Endothelial cell of umbilical vein (primary cell): ENCODE measurements around the gene CFTR. TPM values are rescaled to one million over a fixed set of nuclear protein-coding genes. Genes with fewer than 3 reads are reported as not detected.

Experiments used
- BruUV-seq: library from RNA; stranded (reverse); fragments of 400-500 nt; replicated peaks from 2 replicates; lab custom pipeline; 2021; lab: Mats Ljungman, UMichigan
- CTCF ChIA-PET: fragments of 300-600, 350-600 bp; sonication (Branson Sonifier 250); formaldehyde crosslinking; loops from one replicate; lab custom pipeline; 2021; ENCODE audit warnings: antibody characterized with exemption, inconsistent platforms; lab: Charles Lee
- POLR2A ChIA-PET: fragments of 300-600, 350-600 bp; sonication (Branson Sonifier 250); formaldehyde crosslinking; loops from one replicate; lab custom pipeline; 2021; ENCODE audit warnings: antibody characterized with exemption, inconsistent platforms; lab: Charles Lee
- DNase-seq: peaks from one replicate; pipeline ENCODE4 v3.0.0-alpha.2; 2011; ENCODE audit warnings: low read depth, low spot score
- FAIRE-seq: peaks from 2 replicates; lab custom pipeline; 2011; peaks lifted over from hg19 to GRCh38; lab: Jason Lieb, UNC
- H2AFZ ChIP-seq: 2 replicates; pipeline ENCODE4 v1.6.0; 2012; ENCODE audit warnings: low read depth, low read length, control low read depth, inconsistent platforms
- H3K27ac ChIP-seq: 2 replicates; pipeline ENCODE4 v1.5.1; 2011; ENCODE audit warnings: low read depth, mild to moderate bottlenecking, control low read depth, low read length, moderate library complexity; ENCODE audit not compliant: insufficient read depth
- H3K27me3 ChIP-seq, 2 experiments: 2 replicates each; pipeline versions ENCODE4 v1.6.0 to v1.6.1; 2011; ENCODE audit warnings: low read length in 2 of 2, mixed read lengths in 1 of 2; ENCODE audit not compliant: control insufficient read depth in 2 of 2, insufficient read depth in 2 of 2
- H3K36me3 ChIP-seq, 2 experiments: 2 replicates in 1 of 2; 3 replicates in 1 of 2; pipeline ENCODE4 v1.5.1; 2011; ENCODE audit warnings: low read length in 2 of 2, mild to moderate bottlenecking in 1 of 2, moderate library complexity in 1 of 2; ENCODE audit not compliant: control insufficient read depth in 2 of 2, insufficient read depth in 2 of 2; ENCODE audit errors: extremely low read depth in 1 of 2
- H3K4me1 ChIP-seq: 3 replicates; pipeline ENCODE4 v1.5.1; 2011; ENCODE audit warnings: mild to moderate bottlenecking, low read length; ENCODE audit not compliant: control insufficient read depth, insufficient read depth; ENCODE audit errors: extremely low read depth
- H3K4me2 ChIP-seq: 2 replicates; pipeline ENCODE4 v1.6.1; 2011; ENCODE audit warnings: low read length, control low read depth, mixed read lengths; ENCODE audit not compliant: insufficient read depth
- H3K4me3 ChIP-seq, 3 experiments: fragments of 200-600 bp in 1 of 3; sonication (generic), shearing (Covaris generic) in 1 of 3; replicated peaks in 1 of 3; 2 replicates each; pipeline ENCODE4 v1.5.1; 2011 to 2016; ENCODE audit warnings: control low read depth in 3 of 3, low read length in 3 of 3, mild to moderate bottlenecking in 2 of 3, inconsistent platforms in 1 of 3, low read depth in 1 of 3, moderate library complexity in 1 of 3; ENCODE audit not compliant: insufficient read depth in 1 of 3
- H3K79me2 ChIP-seq: 2 replicates; pipeline ENCODE4 v1.6.0; 2012; ENCODE audit warnings: low read length, inconsistent platforms; ENCODE audit not compliant: control insufficient read depth, insufficient read depth
- H3K9ac ChIP-seq: replicated peaks from 2 replicates; pipeline ENCODE3; 2011; ENCODE audit warnings: low read length, control low read depth; ENCODE audit not compliant: insufficient read depth; ENCODE audit errors: extremely low read depth
- H3K9me1 ChIP-seq: replicated peaks from 3 replicates; pipeline ENCODE4 v1.6.0; 2011; ENCODE audit warnings: mild to moderate bottlenecking, low read length; ENCODE audit not compliant: control insufficient read depth, insufficient read depth; ENCODE audit errors: extremely low read depth
- H3K9me3 ChIP-seq: replicated peaks from 2 replicates; pipeline ENCODE4 v1.5.1; 2012; ENCODE audit warnings: low read length, inconsistent platforms; ENCODE audit not compliant: control insufficient read depth, insufficient read depth
- H4K20me1 ChIP-seq: replicated peaks from 2 replicates; pipeline ENCODE3; 2011; ENCODE audit warnings: mild to moderate bottlenecking, low read length; ENCODE audit not compliant: control insufficient read depth, insufficient read depth; ENCODE audit errors: extremely low read depth
- EZH2 ChIP-seq: IDR thresholded peaks from 2 replicates; pipeline ENCODE4 v1.6.1; 2012; ENCODE audit warnings: borderline replicate concordance, low read depth, mild to moderate bottlenecking, moderate library complexity, low read length, inconsistent platforms; ENCODE audit not compliant: severe bottlenecking
- GATA2 ChIP-seq: IDR thresholded peaks from 2 replicates; pipeline ENCODE4 v1.7.0; 2011; ENCODE audit warnings: low read depth, mild to moderate bottlenecking, moderate library complexity, mixed read lengths, low read length; ENCODE audit not compliant: insufficient read length, insufficient read depth
- JUN ChIP-seq: IDR thresholded peaks from 2 replicates; pipeline ENCODE4 v1.6.1; 2011; ENCODE audit warnings: borderline replicate concordance, low read depth; ENCODE audit not compliant: insufficient read length, insufficient read depth
- POLR2A ChIP-seq: IDR thresholded peaks from 2 replicates; pipeline ENCODE4 v1.6.1; 2012; ENCODE audit warnings: low read depth, mild to moderate bottlenecking, control low read depth, low read length
- POLR2AphosphoS5 ChIP-seq: IDR thresholded peaks from 2 replicates; pipeline ENCODE4 v1.6.1; 2012; ENCODE audit warnings: low read depth, mild to moderate bottlenecking, control low read depth, low read length, moderate library complexity; ENCODE audit not compliant: insufficient read depth
- dilution Hi-C: fragments of 300-500 bp; cut with MboI; formaldehyde crosslinking; loops from one replicate; pipeline ENCODE4 v1.15.0; 2019; ENCODE audit warnings: low sequenced_read_pairs; ENCODE audit not compliant: extremely low pct_ligation_motif_present
- intact Hi-C: fragments of 100-400 bp; cut with micrococcal nuclease; formaldehyde crosslinking; loops from one replicate; pipeline ENCODE4 v1.10.0; 2022
- polyA plus RNA-seq, 4 experiments: library from polyadenylated mRNA; depleted of rRNA in 3 of 4; stranded (reverse) in 3 of 4; unstranded in 1 of 4; fragments of >200 nt; gene quantifications; 2 replicates each; pipeline versions ENCODE4 v1.2.1 to v1.2.3, GENCODE V29; 2011 to 2012; ENCODE audit warnings: missing spikeins in 1 of 4
- total RNA-seq: library from RNA; stranded (reverse); gene quantifications from 2 replicates; pipeline ENCODE4 v1.2.3, GENCODE V29; 2021
- TF ChIP-seq, protein P1 (sequence below), 2 donors: IDR thresholded peaks; 1 replicate in 1 of 2; 2 replicates in 1 of 2; pipeline ENCODE4 v1.5.1; 2011; ENCODE audit warnings: low read length in 2 of 2, mild to moderate bottlenecking in 2 of 2, moderate library complexity in 2 of 2, control low read depth in 1 of 2, inconsistent platforms in 1 of 2, low read depth in 1 of 2; ENCODE audit not compliant: insufficient read depth in 1 of 2; ENCODE audit errors: extremely low read depth in 1 of 2
- TF ChIP-seq, protein P2 (sequence below): IDR thresholded peaks from 2 replicates; pipeline ENCODE4 v1.6.1; 2011; ENCODE audit not compliant: insufficient read depth, insufficient read length

The CFTR gene
- total and polyA plus RNA-seq, 2 donors (not counting 3 experiments of a cell fraction or from before 2014, with no cell fraction given), result 0.03 TPM; not detected in 1

DNA sequence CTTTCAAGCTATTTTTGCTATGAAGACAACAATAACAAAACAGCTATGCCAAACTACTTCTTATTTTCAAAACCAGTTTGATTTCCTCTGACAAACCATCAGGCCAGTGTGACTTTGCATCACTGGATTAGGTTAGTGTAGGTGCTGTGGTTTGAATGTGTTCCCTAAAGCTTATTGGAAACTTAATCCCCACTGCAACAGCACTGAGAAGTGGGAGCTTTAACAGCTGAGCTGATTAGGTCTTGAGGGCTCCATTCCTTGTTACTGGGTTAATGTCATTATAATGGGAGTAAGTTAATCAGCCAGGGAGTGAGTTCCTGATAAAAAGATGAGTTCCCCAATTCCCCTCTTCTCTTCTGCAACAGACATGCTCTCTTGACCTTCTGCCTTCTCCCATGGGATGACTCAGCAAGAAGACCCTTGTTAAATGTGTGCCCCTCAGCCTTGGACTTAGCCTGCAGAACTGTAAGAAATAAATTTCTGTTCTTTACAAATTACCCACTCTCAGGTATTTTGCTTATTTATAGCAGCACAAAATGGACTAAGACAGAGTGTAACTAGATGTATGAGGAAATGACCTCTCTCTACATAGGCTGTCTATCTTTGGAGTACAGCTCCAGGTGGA, 206.6 kb downstream of the CFTR start:
- BruUV-seq, result no TSS peak
- intact Hi-C loops, result no loop called here
- Histone ChIP-seq H3K9me3 (no peaks in the 10 kb centered on the region), H3K9me1 (no peaks in the 10 kb centered on the region), H3K36me3 (no peaks in the 10 kb centered on the region), H2AFZ (no peak overlapping the region), H4K20me1 (no peaks in the 10 kb centered on the region), H3K4me1 (no peaks in the 10 kb centered on the region), H3K9ac (no peak overlapping the region), H3K4me2 (no peak overlapping the region), H3K27ac (no peak overlapping the region), H3K79me2 (no peaks in the 10 kb centered on the region), H3K4me3 (no peak overlapping the region), H3K27me3 (peaks cover 6 to 16% of the 10 kb centered on the region in 2 experiments)
- DNase-seq (no peak), FAIRE-seq (no peak)
- no peak for TF ChIP-seq EZH2
- TF ChIP-seq, protein P1, sequence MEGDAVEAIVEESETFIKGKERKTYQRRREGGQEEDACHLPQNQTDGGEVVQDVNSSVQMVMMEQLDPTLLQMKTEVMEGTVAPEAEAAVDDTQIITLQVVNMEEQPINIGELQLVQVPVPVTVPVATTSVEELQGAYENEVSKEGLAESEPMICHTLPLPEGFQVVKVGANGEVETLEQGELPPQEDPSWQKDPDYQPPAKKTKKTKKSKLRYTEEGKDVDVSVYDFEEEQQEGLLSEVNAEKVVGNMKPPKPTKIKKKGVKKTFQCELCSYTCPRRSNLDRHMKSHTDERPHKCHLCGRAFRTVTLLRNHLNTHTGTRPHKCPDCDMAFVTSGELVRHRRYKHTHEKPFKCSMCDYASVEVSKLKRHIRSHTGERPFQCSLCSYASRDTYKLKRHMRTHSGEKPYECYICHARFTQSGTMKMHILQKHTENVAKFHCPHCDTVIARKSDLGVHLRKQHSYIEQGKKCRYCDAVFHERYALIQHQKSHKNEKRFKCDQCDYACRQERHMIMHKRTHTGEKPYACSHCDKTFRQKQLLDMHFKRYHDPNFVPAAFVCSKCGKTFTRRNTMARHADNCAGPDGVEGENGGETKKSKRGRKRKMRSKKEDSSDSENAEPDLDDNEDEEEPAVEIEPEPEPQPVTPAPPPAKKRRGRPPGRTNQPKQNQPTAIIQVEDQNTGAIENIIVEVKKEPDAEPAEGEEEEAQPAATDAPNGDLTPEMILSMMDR (IDR thresholded peaks at IDR 0.05; ENCODE audit: extremely low read depth in 1 of 2, insufficient read depth in 1 of 2, low read depth in 1 of 2, low read length in 2 of 2), result no peak
- no peak for TF ChIP-seq POLR2A
- no peak for TF ChIP-seq JUN
- TF ChIP-seq POLR2AphosphoS5, result no peak
- TF ChIP-seq GATA2, result no peak
- TF ChIP-seq, protein P2, sequence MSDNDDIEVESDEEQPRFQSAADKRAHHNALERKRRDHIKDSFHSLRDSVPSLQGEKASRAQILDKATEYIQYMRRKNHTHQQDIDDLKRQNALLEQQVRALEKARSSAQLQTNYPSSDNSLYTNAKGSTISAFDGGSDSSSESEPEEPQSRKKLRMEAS, result no peak
- POLR2A ChIA-PET, result no interaction called here
- CTCF ChIA-PET, result interaction anchor here (0.8 to 2.4 kb wide), 6 partner anchors 9 to 263 kb away, joined by 3 to 13 read pairs (median 5); no protein-coding TSS in a partner anchor
- dilution Hi-C loops, result no loop called here
